Activated CD8-positive, alpha-beta memory T cell treated with anti-CD3 and anti-CD28 coated beads, Interleukin-2, amount 10 ng/mL, durations not matched to agents 7 days and 5 days (primary cell): ENCODE measurements around the gene EPS15. TPM values are rescaled to one million over a fixed set of nuclear protein-coding genes. Genes with fewer than 3 reads are reported as not detected.
"Not testable (repeated sequence)": the region's sequence is repeated elsewhere in the genome, so short reads cannot be mapped to it uniquely, and the experiment has no call there.

Source experiments
- ATAC-seq: fragments of 150-1000 bp; cut with Tn5 transposase; one replicate; pipeline ENCODE4 v1.10.0; 2021; ENCODE audit warnings: moderate library complexity
- CTCF ChIA-PET: fragments of 350-600 bp; sonication (Branson Sonifier 250); formaldehyde crosslinking; loops from one replicate; lab custom pipeline; 2021; ENCODE audit warnings: antibody characterized with exemption; lab: Charles Lee
- DNase-seq: peaks from one replicate; pipeline ENCODE4 v3.0.0-alpha.2; 2020
- H3K27ac Mint-ChIP-seq: one replicate; pipeline ENCODE4 v1.8.0; 2021; ENCODE audit warnings: mild to moderate bottlenecking, mixed read lengths
- H3K27me3 Mint-ChIP-seq: one replicate; pipeline ENCODE4 v1.8.0; 2021; ENCODE audit warnings: mixed read lengths
- H3K36me3 Mint-ChIP-seq: one replicate; pipeline ENCODE4 v1.8.0; 2021; ENCODE audit warnings: mild to moderate bottlenecking, mixed read lengths
- H3K4me1 Mint-ChIP-seq: one replicate; pipeline ENCODE4 v1.8.0; 2021; ENCODE audit warnings: mixed read lengths
- H3K4me3 Mint-ChIP-seq: one replicate; pipeline ENCODE4 v1.8.0; 2021; ENCODE audit warnings: mild to moderate bottlenecking, moderate library complexity, mixed read lengths
- H3K9me3 Mint-ChIP-seq: one replicate; pipeline ENCODE4 v1.8.0; 2022; ENCODE audit warnings: low read depth, mixed read lengths
- total RNA-seq, 2 experiments: library from RNA; stranded (reverse); gene quantifications; one replicate each; pipeline ENCODE4 v1.2.3, GENCODE V29; 2021

The EPS15 gene
- total RNA-seq, 2 experiments from 2014 or later: 71.6 to 80.0 TPM

DNA sequence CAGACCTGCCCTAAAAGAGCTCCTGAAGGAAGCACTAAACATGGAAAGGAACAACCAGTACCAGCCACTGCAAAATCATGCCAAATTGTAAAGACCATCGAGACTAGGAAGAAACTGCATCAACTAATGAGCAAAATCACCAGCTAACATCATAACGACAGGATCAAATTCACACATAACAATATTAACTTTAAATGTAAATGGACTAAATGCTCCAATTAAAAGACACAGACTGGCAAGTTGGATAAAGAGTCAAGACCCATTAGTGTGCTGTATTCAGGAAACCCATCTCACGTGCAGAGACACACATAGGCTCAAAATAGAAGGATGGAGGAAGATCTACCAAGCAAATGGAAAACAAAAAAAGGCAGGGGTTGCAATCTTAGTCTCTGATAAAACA is 131.8 kb downstream of the EPS15 start:
- H3K4me3 Mint-ChIP-seq, H3K9me3 Mint-ChIP-seq, H3K27ac Mint-ChIP-seq, ATAC-seq, DNase-seq, H3K4me1 Mint-ChIP-seq, CTCF ChIA-PET, H3K27me3 Mint-ChIP-seq: not testable (repeated sequence)
- H3K36me3 Mint-ChIP-seq: peaks cover 52% of the 10 kb centered on the region

GRCh38 chr1:51386259-51386658 is 132.8 kb downstream of the EPS15 start:
- H3K4me1 Mint-ChIP-seq, ATAC-seq, H3K9me3 Mint-ChIP-seq, CTCF ChIA-PET, H3K27me3 Mint-ChIP-seq, H3K4me3 Mint-ChIP-seq, H3K27ac Mint-ChIP-seq, DNase-seq: not testable (repeated sequence)
- peaks cover 50% of the 10 kb centered on the region for H3K36me3 Mint-ChIP-seq

DNA sequence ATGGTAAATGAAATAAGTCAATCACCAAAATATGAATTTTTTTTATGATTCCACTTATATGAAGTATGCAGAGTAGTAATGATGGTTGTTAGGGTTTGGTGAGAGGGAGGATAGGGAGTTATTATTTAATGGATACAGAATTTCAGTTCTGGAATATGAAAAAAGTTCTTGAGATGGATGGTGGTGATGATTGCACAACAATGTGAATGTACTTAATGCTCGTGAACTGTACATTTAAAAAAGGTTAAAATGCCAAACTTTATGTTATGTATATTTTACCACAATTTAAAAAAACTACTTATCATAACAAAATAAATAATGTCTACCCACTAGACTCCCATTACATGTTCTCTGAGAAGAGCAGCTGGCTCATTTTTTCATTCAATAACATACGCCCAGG is 133.3 kb downstream of the EPS15 start:
- ATAC-seq (no peak), DNase-seq (no peak)
- CTCF ChIA-PET: no interaction called here
- Mint-ChIP-seq H3K4me3 (no peak overlapping the region), H3K4me1 (no peaks in the 10 kb centered on the region), H3K36me3 (peaks cover 53% of the 10 kb centered on the region), H3K27ac (no peak overlapping the region), H3K9me3 (peaks cover 8% of the 10 kb centered on the region), H3K27me3 (no peaks in the 10 kb centered on the region)

GRCh38 chr1:51381964-51382363 is 137.1 kb downstream of the EPS15 start:
- Mint-ChIP-seq H3K4me1 (no peaks in the 10 kb centered on the region), H3K9me3 (peaks cover 8% of the 10 kb centered on the region), H3K4me3 (no peak overlapping the region), H3K27ac (no peak overlapping the region), H3K36me3 (peaks cover 73% of the 10 kb centered on the region), H3K27me3 (no peaks in the 10 kb centered on the region)
- DNase-seq: no peak
- CTCF ChIA-PET: no interaction called here
- no peak for ATAC-seq

DNA sequence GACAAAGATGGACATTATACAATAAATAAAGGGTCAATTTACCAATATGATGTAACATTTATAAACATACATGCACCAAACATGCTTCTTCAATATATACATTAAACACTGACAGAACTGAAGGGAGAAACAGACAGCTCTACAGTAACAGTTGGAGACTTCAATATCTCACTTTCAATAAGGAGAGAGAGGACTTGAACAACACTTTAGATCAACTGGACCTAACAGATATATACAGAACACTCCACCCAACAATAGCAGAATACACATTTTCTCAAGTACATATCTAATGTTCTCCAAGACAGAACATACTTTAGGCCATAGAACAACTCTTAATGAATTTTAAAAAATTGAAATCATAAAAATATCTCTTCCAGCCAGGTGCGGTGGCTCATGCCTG is 138.1 kb downstream of the EPS15 start:
- Mint-ChIP-seq H3K27ac (no peak overlapping the region), H3K4me3 (no peak overlapping the region), H3K27me3 (no peaks in the 10 kb centered on the region), H3K4me1 (no peaks in the 10 kb centered on the region), H3K36me3 (peaks cover 71% of the 10 kb centered on the region), H3K9me3 (peaks cover 8% of the 10 kb centered on the region)
- ATAC-seq: no peak
- DNase-seq: no peak
- CTCF ChIA-PET: no interaction called here

GRCh38 chr1:51378871-51379270 is 140.2 kb downstream of the EPS15 start:
- Mint-ChIP-seq H3K4me1 (no peaks in the 10 kb centered on the region), H3K36me3 (peaks cover 59% of the 10 kb centered on the region), H3K27ac (no peak overlapping the region), H3K4me3 (no peak overlapping the region), H3K9me3 (peaks cover 8% of the 10 kb centered on the region), H3K27me3 (no peaks in the 10 kb centered on the region)
- ATAC-seq (no peak), DNase-seq (no peak)
- CTCF ChIA-PET: no interaction called here

DNA sequence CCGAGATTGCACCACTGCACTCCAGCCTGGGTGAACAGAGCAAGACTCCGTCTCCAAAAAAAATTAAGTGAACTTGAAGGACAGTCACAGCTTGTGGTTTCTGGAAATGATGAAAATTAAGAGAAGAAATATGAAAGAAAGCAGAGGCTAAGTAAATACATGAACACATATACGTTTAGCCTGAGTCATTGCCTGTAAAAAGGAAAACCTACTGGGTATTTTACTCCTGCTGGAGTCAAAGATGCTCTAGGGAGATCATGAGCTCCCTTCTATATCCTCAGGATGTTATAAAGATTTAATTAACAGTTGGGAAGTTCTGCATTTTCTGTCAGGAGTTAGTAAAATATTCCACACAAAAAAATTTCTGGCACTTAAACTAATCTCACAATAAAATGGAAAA is 145.2 kb downstream of the EPS15 start:
- CTCF ChIA-PET: no interaction called here
- Mint-ChIP-seq H3K27ac (no peak overlapping the region), H3K9me3 (no peaks in the 10 kb centered on the region), H3K27me3 (no peaks in the 10 kb centered on the region), H3K36me3 (peaks cover 35% of the 10 kb centered on the region), H3K4me1 (no peaks in the 10 kb centered on the region), H3K4me3 (no peak overlapping the region)
- DNase-seq (no peak), ATAC-seq (no peak)

DNA sequence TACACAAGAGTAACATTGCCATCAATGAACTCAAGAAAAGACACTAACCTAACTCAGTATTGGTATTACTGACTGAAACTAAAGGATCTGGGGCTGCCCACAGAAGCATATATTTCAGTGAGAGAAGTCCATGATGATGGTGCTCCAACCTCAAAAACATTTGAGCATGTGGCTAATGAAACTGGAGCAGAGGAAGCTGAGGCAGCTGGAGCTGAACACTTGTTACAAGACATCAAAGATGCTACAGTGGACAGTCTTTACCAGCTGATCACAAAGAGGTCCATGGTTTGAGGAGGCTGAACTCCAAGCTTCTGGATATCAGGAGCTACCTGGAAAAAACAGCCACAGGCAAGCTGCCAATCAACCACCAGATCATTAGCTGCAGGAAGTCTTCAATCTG is 146.5 kb downstream of the EPS15 start:
- CTCF ChIA-PET: no interaction called here
- Mint-ChIP-seq H3K27me3 (no peaks in the 10 kb centered on the region), H3K27ac (no peak overlapping the region), H3K36me3 (peaks cover 31% of the 10 kb centered on the region), H3K4me1 (no peaks in the 10 kb centered on the region), H3K4me3 (no peak overlapping the region), H3K9me3 (no peaks in the 10 kb centered on the region)
- no peak for DNase-seq
- no peak for ATAC-seq

DNA sequence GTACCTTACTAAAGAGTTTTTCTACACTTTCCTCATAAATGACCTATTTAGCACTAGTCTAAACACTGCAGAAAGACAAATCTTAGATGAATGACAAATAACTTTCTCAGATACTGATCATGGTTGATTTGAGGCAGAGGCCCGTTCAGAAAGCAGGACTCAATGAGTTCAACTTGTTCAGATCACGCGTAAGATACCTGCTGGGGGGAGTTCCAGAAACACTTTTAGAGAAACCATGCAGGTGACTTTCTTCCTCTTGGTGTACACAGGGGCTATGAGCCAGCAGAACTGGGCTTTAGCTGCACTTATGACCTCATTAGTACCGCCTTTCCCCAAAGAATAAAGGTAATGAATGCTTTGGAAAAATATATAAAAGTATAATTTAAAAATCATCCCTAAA is 149.9 kb downstream of the EPS15 start:
- Mint-ChIP-seq H3K27me3 (no peaks in the 10 kb centered on the region), H3K4me3 (no peak overlapping the region), H3K4me1 (no peaks in the 10 kb centered on the region), H3K9me3 (no peaks in the 10 kb centered on the region), H3K27ac (no peak overlapping the region), H3K36me3 (peaks cover 21% of the 10 kb centered on the region)
- no peak for DNase-seq
- no peak for ATAC-seq
- CTCF ChIA-PET: interaction anchor here (0.7 kb wide), 1 partner anchor 15 kb away, joined by 3 read pairs; no protein-coding TSS in a partner anchor

- no peaks in the 10 kb centered on the region for H3K27me3 Mint-ChIP-seq
- H3K4me3 Mint-ChIP-seq: no peak overlapping the region
- H3K36me3 Mint-ChIP-seq: peaks cover 22% of the 10 kb centered on the region
- H3K27ac Mint-ChIP-seq: no peak overlapping the region
- no peaks in the 10 kb centered on the region for H3K4me1 Mint-ChIP-seq
- ATAC-seq (no peak), DNase-seq (no peak)
- no peaks in the 10 kb centered on the region for H3K9me3 Mint-ChIP-seq
- CTCF ChIA-PET: no interaction called here
Measured at GRCh38 chr1:51365774-51366173, 153.3 kb downstream of the EPS15 start.

GRCh38 chr1:51359879-51360278 is 159.2 kb downstream of the EPS15 start:
- DNase-seq: no peak

DNA sequence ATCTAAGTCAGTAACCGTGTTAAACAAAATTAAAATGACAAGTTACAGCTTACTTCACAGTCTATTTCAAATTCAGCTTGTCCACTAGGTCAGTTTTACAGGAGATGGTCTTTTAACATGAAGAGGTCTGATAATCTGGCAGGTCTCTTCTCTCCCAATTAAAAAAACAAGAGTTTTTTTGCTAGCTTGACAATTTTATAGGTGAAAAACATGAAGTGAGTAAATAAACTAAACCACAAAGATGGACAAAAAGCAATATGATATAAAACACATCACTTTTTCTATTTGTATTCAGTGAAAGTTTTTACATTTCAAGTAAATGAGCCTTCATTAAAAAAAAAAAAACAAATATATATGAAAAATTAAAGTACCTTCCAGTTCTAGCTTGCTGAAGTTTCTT is 163.7 kb downstream of the EPS15 start:
- ATAC-seq (no peak), DNase-seq (no peak)
- Mint-ChIP-seq H3K36me3 (peaks cover 20% of the 10 kb centered on the region), H3K27me3 (no peaks in the 10 kb centered on the region), H3K4me1 (no peaks in the 10 kb centered on the region), H3K9me3 (no peaks in the 10 kb centered on the region), H3K4me3 (no peak overlapping the region), H3K27ac (no peak overlapping the region)
- CTCF ChIA-PET: interaction anchor here (0.6 kb wide), 2 partner anchors 20 to 179 kb away, joined by 3 read pairs; no protein-coding TSS in a partner anchor

More at GRCh38 chr1:51359879-51360278, 159.2 kb downstream of the EPS15 start:
- H3K9me3 Mint-ChIP-seq: no peaks in the 10 kb centered on the region
- H3K27ac Mint-ChIP-seq: no peak overlapping the region
- no peak for ATAC-seq
- H3K27me3 Mint-ChIP-seq: no peaks in the 10 kb centered on the region
- H3K4me3 Mint-ChIP-seq: no peak overlapping the region
- no peaks in the 10 kb centered on the region for H3K4me1 Mint-ChIP-seq
- H3K36me3 Mint-ChIP-seq: peaks cover 34% of the 10 kb centered on the region
- CTCF ChIA-PET: no interaction called here

- Mint-ChIP-seq H3K36me3 (peaks cover 16% of the 10 kb centered on the region), H3K27ac (no peak overlapping the region), H3K4me3 (no peak overlapping the region), H3K27me3 (no peaks in the 10 kb centered on the region), H3K4me1 (no peaks in the 10 kb centered on the region), H3K9me3 (no peaks in the 10 kb centered on the region)
- DNase-seq (no peak), ATAC-seq (no peak)
- CTCF ChIA-PET: interaction anchor here (1.3 kb wide), 1 partner anchor 15 kb away, joined by 3 read pairs; no protein-coding TSS in a partner anchor
Measured at GRCh38 chr1:51354416-51354815, 164.7 kb downstream of the EPS15 start.

DNA sequence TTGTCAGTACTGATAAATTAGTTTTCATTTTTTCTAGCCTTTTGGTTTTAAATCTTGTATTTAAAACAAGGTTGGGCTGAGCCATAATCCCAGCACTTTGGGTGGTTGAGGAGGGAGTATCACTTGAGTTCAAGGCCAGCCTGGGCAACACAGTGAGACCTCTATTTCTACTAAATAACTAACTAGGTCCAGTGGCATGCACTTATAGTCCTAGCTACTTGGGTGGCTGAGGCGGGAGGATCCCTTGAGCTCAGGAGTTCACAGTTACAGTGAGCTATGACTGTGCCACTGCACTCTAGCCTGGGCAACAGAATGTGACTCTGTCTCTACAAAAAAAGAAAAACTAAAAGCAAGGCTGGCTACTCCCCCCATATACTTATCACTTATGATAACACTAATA is 167.2 kb downstream of the EPS15 start:
- CTCF ChIA-PET: no interaction called here
- no peaks in the 10 kb centered on the region for H3K4me1 Mint-ChIP-seq
- no peaks in the 10 kb centered on the region for H3K9me3 Mint-ChIP-seq
- DNase-seq: no peak
- peaks cover 13% of the 10 kb centered on the region for H3K36me3 Mint-ChIP-seq
- peaks cover 5% of the 10 kb centered on the region for H3K27me3 Mint-ChIP-seq
- no peak overlapping the region for H3K4me3 Mint-ChIP-seq
- ATAC-seq: no peak
- no peak overlapping the region for H3K27ac Mint-ChIP-seq

DNA sequence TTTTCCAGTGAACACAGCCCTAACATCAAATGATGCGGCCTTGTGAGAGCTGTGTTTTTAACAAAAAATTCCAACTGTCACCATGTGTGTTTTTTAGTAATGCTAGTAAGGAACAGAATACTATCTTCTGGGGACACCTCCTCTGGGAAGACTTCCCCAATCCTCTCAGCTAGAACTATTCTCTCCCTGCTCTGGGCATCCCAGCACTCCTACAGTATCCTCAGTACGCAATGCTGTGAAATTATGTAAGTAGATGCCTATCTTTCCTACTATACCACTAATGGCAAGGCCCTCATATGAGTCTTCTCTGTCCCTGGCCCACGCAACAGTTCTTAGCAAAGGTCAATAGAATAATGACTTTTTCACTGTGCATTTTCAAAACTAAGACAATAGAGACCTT is 169.2 kb downstream of the EPS15 start:
- Mint-ChIP-seq H3K27me3 (peaks cover 20% of the 10 kb centered on the region), H3K27ac (no peak overlapping the region), H3K4me3 (no peak overlapping the region), H3K36me3 (peaks cover 2% of the 10 kb centered on the region), H3K4me1 (no peaks in the 10 kb centered on the region), H3K9me3 (no peaks in the 10 kb centered on the region)
- CTCF ChIA-PET: no interaction called here
- ATAC-seq (no peak), DNase-seq (no peak)
